GM15510 (cell line): Measurements from ENCODE around the gene WDR64.

Experiments used
- POLR2A ChIP-seq: IDR thresholded peaks from 3 replicates; pipeline ENCODE4 v1.6.1; 2011; ENCODE audit warnings: borderline replicate concordance; ENCODE audit not compliant: insufficient read length; ENCODE audit errors: extremely low read depth

Gene WDR64

DNA sequence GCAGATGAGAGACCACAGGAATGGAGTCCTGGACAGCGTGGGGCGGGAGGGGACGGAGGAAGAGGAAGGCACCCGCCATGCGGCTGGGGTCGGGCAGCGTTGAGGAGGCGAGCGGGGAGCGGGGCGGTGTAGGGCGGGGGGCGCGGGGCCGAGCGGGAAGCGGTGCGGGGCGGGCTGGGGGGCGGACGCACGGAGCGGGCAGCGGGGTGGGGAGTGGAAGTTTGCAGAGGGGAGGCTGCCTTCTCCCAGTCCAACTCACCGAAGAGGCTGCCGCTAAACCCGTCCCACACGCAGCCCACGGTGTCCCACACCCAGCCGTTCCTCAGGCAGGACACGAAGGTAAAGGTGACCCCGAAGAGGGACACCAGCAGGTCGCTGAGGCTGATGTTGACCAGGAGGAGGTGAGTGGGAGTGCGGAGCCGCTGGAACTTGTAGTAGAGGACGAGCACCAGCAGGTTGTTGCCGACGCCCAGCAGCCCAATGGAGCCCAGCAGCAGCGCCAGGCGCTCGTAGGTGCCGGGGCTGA is 12.4 kb upstream of the WDR64 start:
- TF ChIP-seq POLR2A = no peak

DNA sequence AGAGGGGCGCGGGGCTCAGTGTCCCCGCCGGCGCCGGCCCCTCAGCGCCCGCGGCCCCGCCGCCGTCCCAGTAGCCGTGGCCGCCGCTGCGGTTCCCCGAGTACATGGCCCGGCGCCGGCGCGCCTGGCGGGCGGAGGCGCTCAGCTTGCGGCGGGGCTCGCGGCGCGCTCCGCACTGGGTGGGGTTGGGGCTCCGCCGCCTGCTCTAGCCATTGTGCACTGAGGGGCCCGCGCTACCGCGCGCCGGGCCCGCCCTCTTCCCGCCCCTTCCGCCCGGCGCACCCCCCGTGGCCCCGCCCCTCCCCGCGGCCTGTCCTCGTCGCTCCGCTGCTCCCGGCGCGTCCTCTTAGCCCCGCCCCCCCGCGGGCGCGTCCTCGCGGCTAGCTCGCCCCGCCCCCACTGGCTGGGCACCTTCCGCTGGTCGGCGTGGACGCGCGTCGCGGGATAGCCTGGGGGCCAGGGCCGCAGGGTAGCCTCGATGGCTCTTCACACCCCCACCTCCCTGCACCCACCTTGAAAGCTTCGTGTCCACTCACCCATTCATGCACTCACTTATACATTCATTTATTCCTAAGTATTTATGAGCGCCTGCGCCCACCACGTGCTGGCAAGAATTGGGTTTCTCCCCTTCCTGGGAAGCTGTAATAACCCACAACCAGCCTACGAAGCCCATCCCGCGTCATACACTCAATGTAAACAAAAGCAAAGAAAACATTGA is 11.8 kb upstream of the WDR64 start, which contains the start of the genes CHML and OPN3:
CHML (minus strand) TSS at position 221 of the 718 bp plus-strand sequence. CDS start 4,603 bp downstream, outside the sequence.
OPN3 (minus strand) TSS at position 221 of the 718 bp plus-strand sequence; CDS start at position 106, 115 bp downstream.
- peak; percentile 90 for TF ChIP-seq POLR2A

DNA sequence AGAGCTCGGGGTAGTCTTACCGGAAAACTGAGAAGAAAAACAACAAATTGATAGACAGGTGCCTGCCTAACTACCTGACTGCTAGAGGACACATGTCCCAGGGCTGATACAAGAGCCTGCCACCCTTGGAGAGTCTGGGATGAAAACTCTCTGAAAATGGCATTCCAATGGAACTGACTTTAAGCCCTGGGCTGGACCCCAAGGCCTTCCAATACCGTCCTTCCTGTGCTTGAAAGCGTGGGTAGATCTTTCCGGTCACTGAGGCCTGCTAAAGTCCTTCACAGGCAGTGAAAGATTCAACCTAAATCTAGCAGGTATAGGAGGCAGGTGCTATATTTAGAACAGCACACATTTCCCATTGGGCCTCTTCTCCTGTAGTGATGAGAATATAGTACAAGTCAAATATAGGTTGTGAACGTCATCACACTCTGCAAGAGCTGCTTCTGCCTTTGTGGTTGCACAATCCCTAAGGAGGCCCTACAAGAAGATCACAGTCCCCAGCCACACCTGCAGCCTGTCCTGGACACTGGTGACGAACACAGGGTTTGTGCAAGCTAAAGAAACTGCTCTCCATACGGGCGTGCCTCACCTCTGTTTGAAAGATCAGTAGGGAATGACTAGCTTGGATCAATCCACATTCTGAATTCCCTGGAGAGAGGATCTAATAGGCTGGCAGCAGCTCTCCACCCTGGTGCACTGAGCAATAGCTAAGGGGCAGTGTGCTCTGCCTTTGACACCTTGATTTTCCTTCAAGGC is 11.0 kb upstream of the WDR64 start:
- no peak for TF ChIP-seq POLR2A

DNA sequence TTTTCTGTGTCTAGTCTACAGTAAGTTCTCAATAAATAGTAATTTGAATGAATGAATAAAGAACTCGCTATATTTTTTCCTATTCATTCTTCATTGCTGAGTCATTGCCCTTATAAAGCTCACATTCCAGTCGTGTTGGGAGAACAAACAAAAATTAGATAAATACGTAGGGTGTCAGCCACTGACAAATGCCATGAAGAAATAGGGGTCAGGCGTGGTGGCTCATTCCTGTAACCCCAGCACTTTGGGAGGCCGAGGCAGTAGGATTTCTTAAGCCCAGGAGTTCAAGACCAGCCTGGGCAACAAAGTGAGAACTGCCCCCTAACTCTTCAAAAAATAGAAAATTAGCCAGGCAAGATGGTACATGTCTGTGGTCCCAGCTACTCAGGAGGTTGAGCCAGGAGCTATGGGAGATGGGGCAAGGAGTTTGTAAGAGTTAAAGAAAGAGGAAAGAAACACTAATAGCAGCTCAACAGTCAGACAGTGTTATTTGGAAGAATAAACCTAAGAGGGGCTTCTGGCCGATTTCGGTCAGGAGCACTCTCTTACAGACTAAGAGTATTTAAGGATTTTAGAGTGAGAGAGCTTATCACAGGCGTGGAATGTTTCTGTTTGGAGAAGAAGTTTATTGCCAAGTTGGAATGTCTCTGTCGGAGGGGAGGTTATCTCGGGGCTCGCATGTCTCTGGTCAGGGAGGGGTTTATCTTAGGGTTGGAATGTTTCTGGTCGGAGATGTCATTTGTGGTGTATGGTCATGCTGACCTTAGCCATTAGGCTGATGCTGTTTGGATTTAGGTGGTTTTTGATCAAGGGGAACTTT is 10.1 kb upstream of the WDR64 start:
- no peak for TF ChIP-seq POLR2A

DNA sequence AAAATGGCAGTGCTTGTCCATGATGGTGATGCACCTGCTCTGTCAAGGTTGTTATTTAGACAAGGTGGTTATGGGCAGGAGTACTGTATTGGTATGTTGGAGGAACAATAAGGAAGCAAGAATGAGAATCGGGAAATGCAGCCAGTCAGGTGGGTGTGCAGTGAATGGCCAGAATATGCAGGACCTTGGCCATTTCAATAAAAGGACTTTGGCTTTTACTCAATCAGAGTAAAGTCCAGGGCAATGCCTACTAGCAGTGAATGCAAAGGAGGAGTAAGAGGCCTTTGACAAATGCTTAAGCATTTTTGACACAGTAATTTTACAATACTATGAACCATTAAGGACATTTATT is 9.5 kb upstream of the WDR64 start:
- no peak for TF ChIP-seq POLR2A

DNA sequence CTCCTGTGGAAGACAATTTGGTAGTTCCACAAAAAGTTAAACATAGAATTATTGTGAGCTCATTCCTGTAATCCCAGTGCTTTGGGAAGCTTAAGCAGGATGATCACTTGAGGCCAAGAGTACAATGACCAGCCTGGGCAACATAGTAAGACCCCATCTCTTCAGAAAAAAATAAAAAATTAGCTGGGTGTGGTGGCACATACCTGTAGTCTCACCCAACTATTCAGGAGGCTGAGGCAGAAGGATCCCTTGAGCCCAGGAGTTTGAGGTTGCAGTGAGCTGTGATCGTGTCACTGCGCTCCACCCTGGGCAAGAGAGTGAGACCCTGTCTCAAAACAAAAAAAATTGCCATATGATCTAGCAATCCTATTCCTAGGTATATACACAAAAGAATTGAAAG is 7.8 kb upstream of the WDR64 start:
- TF ChIP-seq POLR2A = no peak

DNA sequence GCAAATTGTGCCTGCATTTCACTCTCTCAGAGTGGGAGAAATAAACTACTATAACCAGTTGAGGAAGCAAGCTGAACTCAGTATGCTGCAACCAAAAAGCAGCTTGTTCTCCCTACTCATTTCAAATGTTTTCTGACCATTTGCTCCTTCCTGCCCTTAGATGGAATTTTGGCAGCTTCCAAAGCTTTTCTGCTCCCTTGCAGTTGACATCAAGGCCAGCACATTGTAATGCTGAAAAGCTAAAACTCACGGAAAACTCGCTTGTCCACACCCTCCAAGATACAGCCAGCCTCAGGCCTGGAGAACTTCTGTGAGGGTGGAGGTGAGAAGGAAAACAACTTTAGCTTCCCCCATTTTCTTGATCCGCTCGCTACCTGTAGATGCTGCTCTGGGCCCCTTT is 6.9 kb upstream of the WDR64 start:
- no peak for TF ChIP-seq POLR2A

DNA sequence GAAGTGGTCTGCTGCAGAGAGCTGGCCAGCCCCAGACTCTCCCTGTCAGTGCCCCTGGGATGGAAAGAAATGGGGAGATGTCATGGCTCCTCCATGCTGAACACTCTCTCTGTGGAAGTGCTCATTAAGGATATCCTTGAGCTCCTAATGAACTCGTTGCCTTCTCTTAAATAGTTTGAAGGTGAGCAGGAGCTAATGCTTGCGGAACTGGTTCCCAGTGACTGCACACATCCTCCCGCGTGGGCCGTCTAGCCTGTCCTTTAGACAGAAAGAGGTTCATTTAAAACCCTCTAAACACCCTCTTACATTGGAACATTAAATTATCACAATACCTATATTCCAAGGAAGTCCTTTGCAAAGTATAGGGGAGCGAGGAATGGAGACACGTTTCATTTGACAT is 5.9 kb upstream of the WDR64 start:
- TF ChIP-seq POLR2A = no peak

DNA sequence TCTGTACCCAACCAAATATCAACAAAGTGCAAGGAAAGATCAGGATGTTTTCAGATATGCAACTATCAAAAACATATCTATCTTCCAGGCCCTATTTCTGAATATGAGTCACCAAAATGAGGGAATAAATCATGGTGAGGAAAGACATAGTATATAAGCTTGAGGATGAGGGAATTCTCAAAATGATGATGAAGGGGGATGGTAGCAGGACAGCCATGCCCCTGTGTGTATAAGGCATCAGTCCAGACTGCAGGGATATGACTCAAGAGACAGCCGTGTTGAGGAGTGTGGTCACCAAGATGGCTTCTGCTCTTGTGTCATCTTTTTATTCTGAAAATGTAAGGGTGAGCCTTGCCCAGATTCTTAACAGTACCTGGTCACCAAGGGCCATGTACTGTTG is 4.4 kb upstream of the WDR64 start:
- no peak for TF ChIP-seq POLR2A

DNA sequence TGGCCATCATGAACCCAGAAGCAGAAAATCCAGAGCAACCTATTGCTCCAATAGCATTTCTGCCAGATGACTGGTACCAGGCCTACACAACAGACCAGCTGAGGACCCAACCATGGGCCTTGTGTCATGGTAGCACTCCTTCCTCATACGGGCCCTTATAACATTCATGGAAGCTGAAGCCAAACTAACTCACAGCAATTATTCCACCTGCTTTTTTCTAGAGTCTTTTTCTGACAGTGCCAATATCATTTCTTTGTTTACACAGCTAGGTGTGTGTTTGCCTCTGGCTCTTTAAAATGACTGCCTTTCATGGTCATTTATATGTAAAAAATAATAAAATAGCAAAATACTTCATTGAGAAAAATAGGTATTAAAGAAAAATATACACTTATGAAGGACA is 3.9 kb upstream of the WDR64 start:
- no peak for TF ChIP-seq POLR2A

DNA sequence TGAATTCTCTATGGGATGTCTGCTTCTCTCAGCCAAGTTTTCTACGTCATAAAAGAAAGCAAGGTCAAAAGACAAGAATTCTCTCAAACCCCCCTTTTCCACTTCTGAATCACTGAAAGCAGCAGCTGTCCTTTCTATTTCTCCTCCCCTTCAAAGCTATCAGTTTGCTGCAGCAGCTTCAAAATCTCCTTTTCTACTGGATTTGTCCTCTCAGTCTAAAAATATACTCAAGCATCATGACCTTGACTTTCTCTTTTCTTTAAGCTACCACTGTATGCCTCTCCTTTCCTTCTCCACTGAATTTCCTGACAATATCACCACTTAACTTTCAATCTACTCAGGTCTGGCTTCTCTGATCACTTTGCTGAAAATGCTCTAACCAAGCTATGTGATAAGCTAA is 1.9 kb downstream of the WDR64 start:
- no peak for TF ChIP-seq POLR2A

DNA sequence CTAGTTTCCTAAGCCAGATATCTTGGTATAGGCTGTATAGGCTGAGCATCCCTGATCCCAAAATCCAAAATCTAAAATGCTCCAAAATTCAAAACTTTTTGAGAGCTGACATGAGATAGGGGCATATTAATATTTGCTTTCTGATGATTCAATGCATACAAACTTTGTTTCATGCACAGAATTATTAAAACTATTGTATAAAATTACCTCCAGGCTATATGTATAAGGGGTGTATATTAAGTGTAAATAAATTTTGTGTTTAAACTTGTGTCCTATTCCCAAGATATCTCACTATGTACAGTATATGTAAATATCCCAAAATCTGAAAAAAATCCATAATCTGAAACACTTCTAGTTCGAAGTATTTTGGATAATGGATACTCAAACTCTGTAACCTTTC is 2.6 kb downstream of the WDR64 start:
- no peak for TF ChIP-seq POLR2A

DNA sequence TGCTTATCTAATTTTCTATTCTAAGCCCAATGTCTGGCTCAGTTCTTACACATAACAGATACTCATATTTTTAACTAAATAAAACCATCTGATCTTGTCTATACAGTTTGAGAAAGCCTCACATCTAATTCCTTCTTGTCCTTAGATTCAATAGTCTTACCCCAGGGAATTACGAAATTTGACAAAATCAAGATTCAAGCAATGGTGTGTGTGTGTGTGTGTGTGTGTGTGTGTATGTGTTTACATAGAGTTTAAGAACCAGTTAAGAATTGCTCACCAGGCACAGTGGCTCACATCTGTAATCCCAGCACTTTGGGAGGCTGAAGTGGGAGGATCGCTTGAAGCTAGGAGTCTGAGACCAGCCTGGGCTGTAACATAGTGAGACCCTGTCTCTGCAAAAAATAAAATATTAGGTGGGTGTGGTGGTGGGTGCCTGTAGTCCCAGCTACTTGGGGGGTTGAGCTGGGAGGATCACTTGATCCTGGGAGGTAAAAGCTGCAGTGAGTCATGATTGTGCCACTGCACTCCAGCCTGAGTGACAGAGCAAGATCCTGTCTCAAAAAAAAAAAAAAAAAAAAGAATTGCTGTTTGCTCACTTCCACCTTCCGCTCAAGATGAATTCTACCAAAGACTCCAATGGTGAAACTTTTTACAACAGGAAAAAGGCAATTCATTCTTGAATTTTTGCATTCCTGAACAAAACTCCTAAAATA is 6.2 kb downstream of the WDR64 start:
- TF ChIP-seq POLR2A = no peak

DNA sequence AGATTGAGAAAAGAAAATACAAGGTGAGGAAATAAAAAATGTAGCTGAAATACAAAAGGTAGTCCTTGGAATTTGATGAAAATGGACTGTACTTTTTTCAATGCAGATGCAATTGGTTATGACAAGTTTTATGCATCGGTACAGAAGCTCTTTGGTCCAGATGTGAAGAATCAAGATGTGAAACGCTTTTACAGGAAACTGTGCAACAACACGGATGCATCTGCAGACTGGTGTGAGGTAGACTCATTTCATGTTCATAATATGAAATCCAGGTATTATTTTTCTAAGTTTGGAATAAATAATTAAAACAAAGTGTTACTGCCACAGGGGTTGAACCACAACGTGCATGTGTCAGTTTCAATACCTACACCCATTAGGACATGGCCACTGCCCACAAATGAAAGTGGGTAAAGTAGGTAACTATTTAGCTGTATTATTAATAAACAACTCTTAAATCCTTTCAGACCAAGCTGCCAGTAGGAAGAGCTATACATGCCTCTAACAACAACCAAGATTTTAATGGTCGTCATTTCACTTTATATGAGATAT is 8.4 kb downstream of the WDR64 start:
- no peak for TF ChIP-seq POLR2A
